Esophagus (tissue), 2 donors: ENCODE results near the gene VIP. TPM values are rescaled to one million over a fixed set of nuclear protein-coding genes. Genes with fewer than 3 reads are reported as not detected.

Experiments
- H3K27ac ChIP-seq, 2 donors: one replicate each; pipeline ENCODE4 v1.5.1; 2013; ENCODE audit warnings: low read depth in 2 of 2, mild to moderate bottlenecking in 2 of 2, inconsistent platforms in 1 of 2, low read length in 1 of 2, moderate library complexity in 1 of 2
- H3K27me3 ChIP-seq, 2 donors: one replicate each; pipeline ENCODE4 v1.6.1; 2013; ENCODE audit warnings: low read length in 2 of 2, control low read depth in 1 of 2, mild to moderate bottlenecking in 1 of 2; ENCODE audit not compliant: insufficient read depth in 2 of 2, control insufficient read depth in 1 of 2
- H3K36me3 ChIP-seq, 2 donors: one replicate each; pipeline ENCODE4 v1.6.1; 2013; ENCODE audit warnings: low read length in 1 of 2; ENCODE audit not compliant: control insufficient read depth in 2 of 2, insufficient read depth in 2 of 2
- H3K4me1 ChIP-seq, 2 donors: one replicate each; pipeline ENCODE4 v1.6.1; 2013; ENCODE audit warnings: low read length in 1 of 2; ENCODE audit not compliant: control insufficient read depth in 2 of 2, insufficient read depth in 2 of 2
- H3K4me3 ChIP-seq, 2 donors: one replicate each; pipeline ENCODE4 v1.5.1; 2013; ENCODE audit warnings: low read length in 2 of 2, mild to moderate bottlenecking in 2 of 2, low read depth in 1 of 2, moderate library complexity in 1 of 2
- H3K9me3 ChIP-seq, 2 donors: one replicate each; pipeline ENCODE4 v1.6.1; 2013; ENCODE audit warnings: mild to moderate bottlenecking in 2 of 2, low read depth in 1 of 2, low read length in 1 of 2, moderate library complexity in 1 of 2; ENCODE audit not compliant: control insufficient read depth in 2 of 2, insufficient read depth in 1 of 2
- WGBS, 2 donors: extraction: QIAGEN DNeasy Blood & Tissue Kit; methylation state at CpG; one replicate each; pipeline ENCODE4 v1.1.7; 2013; 5-methylcytosine and 5-hydroxymethylcytosine counted together
- polyA plus RNA-seq, 2 donors: library from polyadenylated mRNA; stranded (reverse); fragments of 200-250 nt; gene quantifications; one replicate each; pipeline ENCODE4 v1.2.3, GENCODE V29; 2013
- donor health status: healthy with polysubstance abuse.
- donor health status: Bipolar disorder and iron deficiency.

VIP gene
- polyA plus RNA-seq, 2 donors: 0.69 to 2.2 TPM

DNA sequence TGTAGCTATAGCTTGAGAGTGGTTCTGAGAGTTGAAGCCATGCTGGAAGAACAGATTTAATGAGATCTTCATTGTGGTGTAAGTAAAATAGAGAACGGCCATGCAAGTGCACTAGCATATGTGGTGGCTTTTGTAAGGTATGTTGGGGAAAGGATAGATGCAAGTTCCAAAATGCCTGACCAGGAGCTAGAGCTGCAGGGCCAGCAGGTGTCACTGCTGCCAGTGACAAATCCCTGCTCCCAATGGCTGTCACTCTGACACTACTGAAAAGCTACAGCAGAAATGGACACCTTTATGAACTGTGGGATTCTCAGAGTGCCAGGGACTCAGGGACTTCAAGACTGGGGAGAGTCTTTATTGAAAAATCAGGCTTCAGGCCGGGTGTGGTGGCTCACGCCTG, 23.1 kb upstream of the VIP start:
- Histone ChIP-seq H3K4me1 (no peaks in the 10 kb centered on the region), H3K27me3 (no peaks in the 10 kb centered on the region), H3K9me3 (no peaks in the 10 kb centered on the region), H3K4me3 (no peak overlapping the region), H3K27ac (no peak overlapping the region), H3K36me3 (no peaks in the 10 kb centered on the region)
- WGBS, 2 donors: 83 to 91% methylated on average over 3 of the region's 3 CpGs

DNA sequence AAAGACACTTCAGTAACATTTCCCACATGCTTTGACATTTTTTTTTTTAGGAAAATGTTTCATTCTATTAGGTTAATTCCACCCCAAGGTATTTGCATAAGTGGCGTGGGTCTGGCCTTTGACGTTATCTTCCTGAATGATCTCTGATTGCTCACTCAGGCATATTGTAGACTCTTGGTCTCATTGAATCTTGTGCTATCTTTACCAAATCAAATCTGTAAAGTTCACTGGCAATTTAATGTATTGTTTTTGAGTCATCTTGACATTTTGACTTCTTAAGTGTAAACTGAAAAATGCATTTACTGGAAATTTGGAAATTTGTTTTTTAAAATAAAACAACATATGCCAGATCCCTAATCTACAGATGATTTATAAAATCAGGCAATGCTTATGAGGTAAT, 16.0 kb upstream of the VIP start:
- 74 to 77% methylated on average over 2 of the region's 2 CpGs for WGBS, 2 donors
- no peaks in the 10 kb centered on the region for H3K36me3 ChIP-seq

GRCh38 chr6:152736687-152737273, 13.8 kb upstream of the VIP start:
- Histone ChIP-seq H3K27me3 (no peaks in the 10 kb centered on the region), H3K36me3 (no peaks in the 10 kb centered on the region), H3K9me3 (no peaks in the 10 kb centered on the region), H3K4me3 (no peak overlapping the region), H3K4me1 (no peaks in the 10 kb centered on the region), H3K27ac (no peak overlapping the region)
- 61 to 71% methylated on average over 2 of the region's 2 CpGs for WGBS, 2 donors

More for the DNA sequence above, 16.0 kb upstream of the VIP start:
- Histone ChIP-seq H3K4me1 (no peaks in the 10 kb centered on the region), H3K27me3 (no peaks in the 10 kb centered on the region), H3K9me3 (no peaks in the 10 kb centered on the region), H3K4me3 (no peak overlapping the region), H3K27ac (no peak overlapping the region)

- no peaks in the 10 kb centered on the region for H3K36me3 ChIP-seq
- no peaks in the 10 kb centered on the region for H3K4me1 ChIP-seq
- H3K9me3 ChIP-seq: no peaks in the 10 kb centered on the region
- H3K27me3 ChIP-seq: no peaks in the 10 kb centered on the region
- no peak overlapping the region for H3K27ac ChIP-seq
- WGBS, 2 donors: 71 to 93% methylated on average over 4 of the region's 4 CpGs
- H3K4me3 ChIP-seq: no peak overlapping the region
Measured at GRCh38 chr6:152745509-152746171, 5.0 kb upstream of the VIP start.

DNA sequence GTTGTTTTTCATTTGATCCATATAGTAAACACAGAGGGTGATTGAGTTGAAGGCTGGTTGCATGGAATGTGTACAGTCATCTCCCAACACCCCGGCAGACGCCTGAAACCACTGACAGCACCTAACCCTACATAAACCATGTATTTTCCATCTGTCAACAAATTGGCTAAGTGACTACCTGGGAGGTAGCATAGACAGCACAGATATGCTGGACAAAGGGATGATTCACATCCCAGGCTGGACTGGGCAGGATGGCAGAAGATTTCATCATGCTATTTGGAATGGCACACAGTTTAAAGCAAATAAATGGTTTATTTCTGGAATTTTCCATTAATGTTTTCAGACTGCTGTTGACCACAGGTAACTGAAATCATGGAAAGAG, 4.4 kb upstream of the VIP start:
- H3K9me3 ChIP-seq: no peaks in the 10 kb centered on the region
- 61 to 62% methylated on average over 2 of the region's 2 CpGs for WGBS, 2 donors
- no peaks in the 10 kb centered on the region for H3K36me3 ChIP-seq
- H3K4me1 ChIP-seq: no peaks in the 10 kb centered on the region
- no peaks in the 10 kb centered on the region for H3K27me3 ChIP-seq
- no peak overlapping the region for H3K4me3 ChIP-seq
- no peak overlapping the region for H3K27ac ChIP-seq

GRCh38 chr6:152748843-152749242, 1.8 kb upstream of the VIP start:
- Histone ChIP-seq H3K9me3 (no peaks in the 10 kb centered on the region), H3K27me3 (no peaks in the 10 kb centered on the region), H3K36me3 (no peaks in the 10 kb centered on the region), H3K4me3 (no peak overlapping the region), H3K4me1 (no peaks in the 10 kb centered on the region), H3K27ac (no peak overlapping the region)
- WGBS, 2 donors: 33 to 36% methylated on average over 1 of the region's 1 CpG

GRCh38 chr6:152749336-152749735, 1.3 kb upstream of the VIP start:
- Histone ChIP-seq H3K27ac (no peak overlapping the region), H3K4me1 (no peaks in the 10 kb centered on the region), H3K36me3 (no peaks in the 10 kb centered on the region), H3K27me3 (no peaks in the 10 kb centered on the region), H3K9me3 (no peaks in the 10 kb centered on the region), H3K4me3 (no peak overlapping the region)
- WGBS, 2 donors: 57 to 71% methylated on average over 1 of the region's 1 CpG

DNA sequence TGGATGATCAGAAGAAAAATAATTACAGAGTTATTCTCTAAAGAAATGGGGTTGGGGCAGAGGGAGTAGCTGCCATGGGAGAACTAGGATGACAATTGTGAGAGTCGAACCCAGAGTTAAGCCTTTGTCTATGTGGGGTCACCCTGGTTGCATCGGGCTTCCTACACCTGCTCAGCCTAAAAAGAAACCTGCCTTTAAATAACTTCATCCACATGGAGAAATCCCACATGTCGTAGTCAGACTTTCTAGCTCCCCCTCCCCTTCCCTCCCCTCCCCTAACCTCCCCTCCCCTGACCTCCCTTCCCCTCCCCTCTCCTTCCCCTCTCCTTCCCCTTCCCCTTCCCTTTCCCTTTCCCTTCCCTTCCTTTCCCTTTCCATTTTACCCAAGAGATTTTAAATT, 14.7 kb downstream of the VIP start:
- no peaks in the 10 kb centered on the region for H3K4me1 ChIP-seq
- H3K9me3 ChIP-seq: peaks cover 0 to 6% of the 10 kb centered on the region in 2 donors
- 76 to 77% methylated on average over 3 of the region's 3 CpGs for WGBS, 2 donors
- H3K4me3 ChIP-seq: no peak overlapping the region
- H3K36me3 ChIP-seq: no peaks in the 10 kb centered on the region
- H3K27me3 ChIP-seq: no peaks in the 10 kb centered on the region
- H3K27ac ChIP-seq: no peak overlapping the region

GRCh38 chr6:152769159-152769558, 18.6 kb downstream of the VIP start:
- Histone ChIP-seq H3K27me3 (no peaks in the 10 kb centered on the region), H3K4me1 (no peaks in the 10 kb centered on the region), H3K9me3 (peaks cover 0 to 2% of the 10 kb centered on the region in 2 donors), H3K4me3 (no peak overlapping the region), H3K36me3 (no peaks in the 10 kb centered on the region), H3K27ac (no peak overlapping the region)
- 81 to 83% methylated on average over 7 of the region's 7 CpGs for WGBS, 2 donors

DNA sequence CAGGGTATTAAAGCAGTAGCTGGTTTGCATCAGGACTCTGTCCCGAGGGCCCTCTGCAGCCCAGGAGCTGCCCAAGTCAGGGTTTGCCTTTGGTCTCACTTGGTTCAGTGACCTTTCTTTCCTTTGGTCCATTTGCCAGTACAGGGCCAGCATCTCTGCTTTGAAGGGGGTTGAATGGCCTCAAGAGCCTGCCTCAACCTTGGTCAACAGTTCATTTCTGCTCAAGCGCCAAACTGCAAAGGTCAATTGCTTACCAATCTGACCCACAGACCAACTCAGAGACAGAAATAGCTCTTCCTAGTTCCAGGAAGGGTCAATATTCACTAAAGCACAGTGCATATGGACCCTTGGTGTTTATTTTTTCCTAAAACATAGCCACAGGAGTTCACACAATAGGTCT, 19.4 kb downstream of the VIP start:
- no peaks in the 10 kb centered on the region for H3K36me3 ChIP-seq
- no peak overlapping the region for H3K27ac ChIP-seq
- 70 to 80% methylated on average over 2 of the region's 2 CpGs for WGBS, 2 donors
- no peaks in the 10 kb centered on the region for H3K27me3 ChIP-seq
- H3K9me3 ChIP-seq: peaks cover 0 to 2% of the 10 kb centered on the region in 2 donors
- no peaks in the 10 kb centered on the region for H3K4me1 ChIP-seq
- H3K4me3 ChIP-seq: no peak overlapping the region
